ENCODE results near the gene MICAL3.
"Not testable (repeated sequence)": the region's sequence is repeated elsewhere in the genome, so short reads cannot be mapped to it uniquely, and the experiment has no call there.

MICAL3 gene

GRCh38 chr22:17774206-17774925, 250.0 kb downstream of the MICAL3 start, which contains the start of gene BID:
TSS of gene BID (minus strand) at chr22:17774469. CDS start at chr22:17750116, 24,353 bp downstream.
- peak; percentile 56 for DNase-seq

- peak; percentile 81 for DNase-seq
These were observed 250.7 kb downstream of the MICAL3 start for GRCh38 chr22:17773606-17774205.

- DNase-seq: no peak
These were observed 251.3 kb downstream of the MICAL3 start for GRCh38 chr22:17772958-17773605.

- DNase-seq: peak; percentile 34
These were observed 252.0 kb downstream of the MICAL3 start for GRCh38 chr22:17772249-17772957.

- DNase-seq: no peak
These were observed 253.9 kb downstream of the MICAL3 start for GRCh38 chr22:17770180-17771077.

- DNase-seq: no peak
These were observed 254.7 kb downstream of the MICAL3 start for GRCh38 chr22:17769716-17770082.

GRCh38 chr22:17769013-17769715, 255.2 kb downstream of the MICAL3 start:
- no peak for DNase-seq

- DNase-seq: no peak
These were observed 256.9 kb downstream of the MICAL3 start for GRCh38 chr22:17767233-17768065.

GRCh38 chr22:17764852-17765251, 259.5 kb downstream of the MICAL3 start:
- not testable (repeated sequence) for DNase-seq

GRCh38 chr22:17764036-17764435, 260.3 kb downstream of the MICAL3 start:
- DNase-seq: no peak

- not testable (repeated sequence) for DNase-seq
These were observed 260.9 kb downstream of the MICAL3 start for GRCh38 chr22:17763442-17763841.

- peak; percentile 7 for DNase-seq
These were observed 263.2 kb downstream of the MICAL3 start for GRCh38 chr22:17761138-17761488.

GRCh38 chr22:17754233-17754925, 270.0 kb downstream of the MICAL3 start:
- DNase-seq: peak; percentile 33

GRCh38 chr22:17753401-17753989, 270.9 kb downstream of the MICAL3 start:
- DNase-seq: no peak

- DNase-seq: no peak
These were observed 272.8 kb downstream of the MICAL3 start for GRCh38 chr22:17751596-17751995.

GRCh38 chr22:17749605-17750395, 274.6 kb downstream of the MICAL3 start:
- no peak for DNase-seq

GRCh38 chr22:17748555-17749353, 275.6 kb downstream of the MICAL3 start:
- no peak for DNase-seq

- DNase-seq: no peak
These were observed 277.4 kb downstream of the MICAL3 start for GRCh38 chr22:17746916-17747315.
